ENCODE results near the gene EFNB1. TPM values are rescaled to one million over a fixed set of nuclear protein-coding genes. Genes with fewer than 3 reads are reported as not detected.

EFNB1 gene
- total and polyA plus RNA-seq, 2 donors (not counting 1 experiment from before 2014, with no cell fraction given), result 1.5 to 3.2 TPM

DNA sequence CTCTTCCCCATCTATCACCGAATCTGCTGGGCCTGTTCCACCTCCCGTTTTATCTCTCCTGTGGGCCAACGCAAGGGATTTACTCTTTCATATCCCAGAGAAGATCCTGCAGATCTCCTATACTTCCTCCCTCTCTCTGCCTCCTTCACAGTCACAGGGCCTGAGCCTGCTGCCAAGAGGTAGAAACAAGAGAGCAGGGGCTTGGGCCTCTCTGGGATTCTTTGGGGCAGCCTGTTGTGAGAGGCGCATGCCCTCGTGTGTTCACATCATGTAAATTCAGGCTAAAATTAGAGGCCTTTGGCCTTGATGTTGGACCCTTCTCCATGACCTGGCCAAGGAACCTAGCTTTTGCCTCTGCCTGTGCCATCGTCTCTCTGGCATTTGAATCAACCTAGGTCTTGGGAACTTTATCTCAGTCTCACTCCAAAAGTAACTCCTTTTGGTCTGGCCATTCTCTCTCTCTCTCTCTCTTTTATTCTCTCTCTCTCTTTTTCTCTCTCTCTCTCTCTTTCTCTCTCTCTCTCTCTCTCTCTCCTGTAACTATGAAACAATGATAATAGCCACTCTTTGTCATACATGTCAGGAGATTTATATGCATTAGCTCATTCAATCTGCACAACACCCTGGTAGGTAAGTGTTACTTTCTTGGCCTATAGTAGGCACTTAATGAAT, 20.0 kb upstream of the EFNB1 start:
- no peak overlapping the region for H3K27ac ChIP-seq (ENCODE audit: low read length in 2 of 2)
- 88% methylated on average over 5 of the region's 6 CpGs for WGBS (ENCODE audit: insufficient coverage)
- ATAC-seq (ENCODE audit: low read depth), result no peak
- H3K9me3 ChIP-seq (ENCODE audit: control extremely low read depth in 1 of 3, control insufficient read depth in 2 of 3, insufficient read depth in 1 of 3, low read length in 2 of 3), result no peaks in the 10 kb centered on the region
- H3K4me2 ChIP-seq (replicated peaks; ENCODE audit: low read depth, low read length, poor library complexity, severe bottlenecking), result no peak overlapping the region
- no peak overlapping the region for H3K9ac ChIP-seq (ENCODE audit: low read length)
- POLR2A ChIA-PET, result no interaction called here
- no peak overlapping the region for H2AFZ ChIP-seq (ENCODE audit: insufficient read depth, low read depth, low read length, poor library complexity, severe bottlenecking)
- intact Hi-C loops (cut with micrococcal nuclease), result no loop called here
- CTCF ChIA-PET, result no interaction called here
- no peak overlapping the region for H3K4me3 ChIP-seq (ENCODE audit: control extremely low read depth in 1 of 5, extremely low read depth in 1 of 5, insufficient read depth in 1 of 5, low read depth in 2 of 5, low read length in 4 of 5)
- Mint-ChIP-seq H3K4me3 (no peak overlapping the region), H3K9me3 (ENCODE audit: insufficient read depth) (no peaks in the 10 kb centered on the region), H3K27me3 (peaks cover 11% of the 10 kb centered on the region), H3K4me1 (no peaks in the 10 kb centered on the region), H3K27ac (no peak overlapping the region)
- no peak for DNase-seq
- no peaks in the 10 kb centered on the region for H3K36me3 ChIP-seq (replicated peaks in 1 of 2; ENCODE audit: control extremely low read depth in 1 of 2, control insufficient read depth in 1 of 2, extremely low read depth in 1 of 2, insufficient read depth in 2 of 2, low read length in 1 of 2)
- no peaks in the 10 kb centered on the region for H3K4me1 ChIP-seq (ENCODE audit: control insufficient read depth in 2 of 2, insufficient read depth in 2 of 2, low read length in 2 of 2)
- H4K20me1 ChIP-seq (ENCODE audit: control insufficient read depth, insufficient read depth, low read length, poor library complexity, severe bottlenecking), result no peaks in the 10 kb centered on the region
- H3K79me2 ChIP-seq (ENCODE audit: control insufficient read depth, insufficient read depth, low read length), result no peaks in the 10 kb centered on the region
- H3K27me3 ChIP-seq (replicated peaks in 1 of 4; ENCODE audit: control extremely low read depth in 1 of 4, control insufficient read depth in 3 of 4, insufficient read depth in 4 of 4, low read length in 3 of 4), result peaks cover 0 to 4% (median 0%) of the 10 kb centered on the region in 4 experiments
- TF ChIP-seq EZH2 (IDR thresholded peaks at IDR 0.05; ENCODE audit: borderline replicate concordance, insufficient read depth, low read depth, low read length, poor library complexity, severe bottlenecking), result no peak
- TF ChIP-seq, protein P1, sequence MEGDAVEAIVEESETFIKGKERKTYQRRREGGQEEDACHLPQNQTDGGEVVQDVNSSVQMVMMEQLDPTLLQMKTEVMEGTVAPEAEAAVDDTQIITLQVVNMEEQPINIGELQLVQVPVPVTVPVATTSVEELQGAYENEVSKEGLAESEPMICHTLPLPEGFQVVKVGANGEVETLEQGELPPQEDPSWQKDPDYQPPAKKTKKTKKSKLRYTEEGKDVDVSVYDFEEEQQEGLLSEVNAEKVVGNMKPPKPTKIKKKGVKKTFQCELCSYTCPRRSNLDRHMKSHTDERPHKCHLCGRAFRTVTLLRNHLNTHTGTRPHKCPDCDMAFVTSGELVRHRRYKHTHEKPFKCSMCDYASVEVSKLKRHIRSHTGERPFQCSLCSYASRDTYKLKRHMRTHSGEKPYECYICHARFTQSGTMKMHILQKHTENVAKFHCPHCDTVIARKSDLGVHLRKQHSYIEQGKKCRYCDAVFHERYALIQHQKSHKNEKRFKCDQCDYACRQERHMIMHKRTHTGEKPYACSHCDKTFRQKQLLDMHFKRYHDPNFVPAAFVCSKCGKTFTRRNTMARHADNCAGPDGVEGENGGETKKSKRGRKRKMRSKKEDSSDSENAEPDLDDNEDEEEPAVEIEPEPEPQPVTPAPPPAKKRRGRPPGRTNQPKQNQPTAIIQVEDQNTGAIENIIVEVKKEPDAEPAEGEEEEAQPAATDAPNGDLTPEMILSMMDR (IDR thresholded peaks at IDR 0.05), result no peak

DNA sequence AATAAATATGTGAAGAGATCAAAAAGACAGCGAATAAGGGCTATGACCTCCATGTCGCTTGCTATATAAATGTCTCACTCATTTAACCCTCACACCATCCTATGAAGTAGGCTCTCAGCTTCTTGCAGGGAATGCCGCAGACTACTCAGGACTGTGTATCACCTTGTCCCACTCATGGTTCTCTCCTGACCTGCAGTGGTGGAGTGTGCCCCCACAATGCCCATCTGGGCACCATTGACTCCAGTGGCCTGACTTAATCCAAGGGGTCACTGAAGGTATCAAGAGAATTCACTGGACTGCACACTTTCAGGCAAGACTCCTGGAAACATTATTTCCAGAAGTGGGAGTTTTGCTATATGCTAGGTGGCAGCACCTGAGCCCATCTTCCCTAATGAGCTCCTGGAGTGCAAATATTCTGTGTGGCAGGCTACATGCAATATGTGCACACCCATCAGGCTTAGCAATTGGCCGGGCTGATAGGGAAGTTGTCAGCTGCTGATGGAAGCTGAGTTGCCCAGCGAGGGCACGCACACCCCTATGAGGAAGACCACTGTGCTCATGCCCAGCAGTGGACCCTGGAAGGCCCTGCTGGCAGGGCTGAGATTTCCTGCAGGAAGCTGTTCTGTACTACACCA, 8.2 kb upstream of the EFNB1 start:
- TF ChIP-seq, protein P1 (IDR thresholded peaks at IDR 0.05), result no peak
- no peak for TF ChIP-seq EZH2 (IDR thresholded peaks at IDR 0.05; ENCODE audit: borderline replicate concordance, insufficient read depth, low read depth, low read length, poor library complexity, severe bottlenecking)
- ATAC-seq (ENCODE audit: low read depth), result no peak
- Mint-ChIP-seq H3K4me1 (no peaks in the 10 kb centered on the region), H3K9me3 (ENCODE audit: insufficient read depth) (no peaks in the 10 kb centered on the region), H3K27me3 (no peaks in the 10 kb centered on the region), H3K4me3 (no peak overlapping the region), H3K27ac (no peak overlapping the region)
- no peaks in the 10 kb centered on the region for H3K4me1 ChIP-seq (ENCODE audit: control insufficient read depth in 2 of 2, insufficient read depth in 2 of 2, low read length in 2 of 2)
- no peak overlapping the region for H2AFZ ChIP-seq (ENCODE audit: insufficient read depth, low read depth, low read length, poor library complexity, severe bottlenecking)
- no peak overlapping the region for H3K9ac ChIP-seq (ENCODE audit: low read length)
- H4K20me1 ChIP-seq (ENCODE audit: control insufficient read depth, insufficient read depth, low read length, poor library complexity, severe bottlenecking), result no peaks in the 10 kb centered on the region
- ChIA-PET CTCF (interaction anchor here (0.8 kb wide), 1 partner anchor 402 kb away, joined by 3 read pairs; no protein-coding TSS in a partner anchor), POLR2A (no interaction called here)
- H3K4me2 ChIP-seq (replicated peaks; ENCODE audit: low read depth, low read length, poor library complexity, severe bottlenecking), result no peak overlapping the region
- H3K27ac ChIP-seq (ENCODE audit: low read length in 2 of 2), result no peak overlapping the region
- WGBS (ENCODE audit: insufficient coverage), result 65% methylated on average over 4 of the region's 6 CpGs
- intact Hi-C loops (cut with micrococcal nuclease), result loop anchor here (10.0 kb wide), 1 partner anchor 306 kb away; no protein-coding TSS in a partner anchor
- H3K79me2 ChIP-seq (ENCODE audit: control insufficient read depth, insufficient read depth, low read length), result no peaks in the 10 kb centered on the region
- no peak overlapping the region for H3K4me3 ChIP-seq (ENCODE audit: control extremely low read depth in 1 of 5, extremely low read depth in 1 of 5, insufficient read depth in 1 of 5, low read depth in 2 of 5, low read length in 4 of 5)
- no peak for DNase-seq
- no peaks in the 10 kb centered on the region for H3K36me3 ChIP-seq (replicated peaks in 1 of 2; ENCODE audit: control extremely low read depth in 1 of 2, control insufficient read depth in 1 of 2, extremely low read depth in 1 of 2, insufficient read depth in 2 of 2, low read length in 1 of 2)
- no peaks in the 10 kb centered on the region for H3K27me3 ChIP-seq (replicated peaks in 1 of 4; ENCODE audit: control extremely low read depth in 1 of 4, control insufficient read depth in 3 of 4, insufficient read depth in 4 of 4, low read length in 3 of 4)
- H3K9me3 ChIP-seq (ENCODE audit: control extremely low read depth in 1 of 3, control insufficient read depth in 2 of 3, insufficient read depth in 1 of 3, low read length in 2 of 3), result no peaks in the 10 kb centered on the region
